Naive thymus-derived CD4-positive, alpha-beta T cell (primary cell): ENCODE measurements around the gene LRRC17. TPM values are rescaled to one million over a fixed set of nuclear protein-coding genes. Genes with fewer than 3 reads are reported as not detected.
"Not testable (repeated sequence)": the region's sequence is repeated elsewhere in the genome, so short reads cannot be mapped to it uniquely, and the experiment has no call there.

ENCODE experiments used
- ATAC-seq: fragments of 150-1000 bp; cut with Tn5 transposase; 2 replicates; pipeline ENCODE4 v1.10.0; 2021; ENCODE audit warnings: mild to moderate bottlenecking, moderate library complexity
- CTCF ChIA-PET: fragments of 350-600 bp; sonication (Branson Sonifier 250); formaldehyde crosslinking; loops from one replicate; lab custom pipeline; 2021; ENCODE audit warnings: antibody characterized with exemption; lab: Charles Lee
- POLR2A ChIA-PET: fragments of 350-600 bp; sonication (Branson Sonifier 250); formaldehyde crosslinking; loops from one replicate; lab custom pipeline; 2021; ENCODE audit warnings: antibody characterized with exemption, inconsistent platforms; lab: Charles Lee
- DNase-seq, 9 donors: peaks; one replicate each; pipeline versions ENCODE4 v3.0.0 to v3.0.0-alpha.2; 2020 to 2022; ENCODE audit warnings: mixed read lengths in 1 of 9
- H3K27ac ChIP-seq: one replicate; pipeline ENCODE4 v1.7.0; 2013; ENCODE audit warnings: mild to moderate bottlenecking, low read depth, low read length, moderate library complexity
- H3K27me3 ChIP-seq, 2 donors: one replicate each; pipeline ENCODE4 v1.7.0; 2013; ENCODE audit warnings: low read length in 2 of 2, mild to moderate bottlenecking in 2 of 2, moderate library complexity in 2 of 2; ENCODE audit not compliant: control insufficient read depth in 2 of 2, insufficient read depth in 2 of 2
- H3K36me3 ChIP-seq, 3 experiments: 1 replicate in 2 of 3; 2 replicates in 1 of 3; pipeline ENCODE4 v1.7.0; 2013; ENCODE audit warnings: low read length in 3 of 3, mild to moderate bottlenecking in 3 of 3, moderate library complexity in 1 of 3; ENCODE audit not compliant: insufficient read depth in 3 of 3, control insufficient read depth in 2 of 3
- H3K4me1 ChIP-seq, 2 donors: one replicate each; pipeline ENCODE4 v1.7.0; 2013; ENCODE audit warnings: low read length in 2 of 2, mild to moderate bottlenecking in 2 of 2, moderate library complexity in 1 of 2; ENCODE audit not compliant: control insufficient read depth in 2 of 2, insufficient read depth in 2 of 2
- H3K4me3 ChIP-seq: 2 replicates; pipeline ENCODE4 v1.7.0; 2013; ENCODE audit warnings: mild to moderate bottlenecking, low read length
- H3K9me3 ChIP-seq, 3 experiments: 1 replicate in 2 of 3; 2 replicates in 1 of 3; pipeline ENCODE4 v1.7.0; 2013; ENCODE audit warnings: low read length in 3 of 3; ENCODE audit not compliant: control insufficient read depth in 2 of 3
- H3K27ac Mint-ChIP-seq, 9 donors: one replicate each; pipeline ENCODE4 v1.8.0; 2020 to 2022; ENCODE audit warnings: mixed read lengths in 9 of 9, mild to moderate bottlenecking in 8 of 9, moderate library complexity in 5 of 9, inconsistent platforms in 2 of 9
- H3K27me3 Mint-ChIP-seq, 5 donors: one replicate each; pipeline ENCODE4 v1.8.0; 2021 to 2022; ENCODE audit warnings: mixed read lengths in 5 of 5, mild to moderate bottlenecking in 1 of 5
- H3K36me3 Mint-ChIP-seq, 5 donors: one replicate each; pipeline ENCODE4 v1.8.0; 2020 to 2022; ENCODE audit warnings: mixed read lengths in 5 of 5, mild to moderate bottlenecking in 3 of 5, inconsistent platforms in 1 of 5
- H3K4me1 Mint-ChIP-seq, 7 donors: one replicate each; pipeline ENCODE4 v1.8.0; 2020 to 2022; ENCODE audit warnings: mixed read lengths in 7 of 7, mild to moderate bottlenecking in 3 of 7, inconsistent platforms in 1 of 7
- H3K4me3 Mint-ChIP-seq, 10 donors: one replicate each; pipeline ENCODE4 v1.8.0; 2020 to 2022; ENCODE audit warnings: mild to moderate bottlenecking in 10 of 10, mixed read lengths in 10 of 10, moderate library complexity in 6 of 10, inconsistent platforms in 2 of 10
- H3K9me3 Mint-ChIP-seq, 11 donors: one replicate each; pipeline ENCODE4 v1.8.0; 2020 to 2022; ENCODE audit warnings: mixed read lengths in 11 of 11, mild to moderate bottlenecking in 4 of 11, inconsistent platforms in 1 of 11, moderate library complexity in 1 of 11
- intact Hi-C, 2 donors: fragments of 100-400 bp; cut with micrococcal nuclease; formaldehyde crosslinking; loops; one replicate each; pipeline ENCODE4 v1.15.1; 2023
- polyA plus RNA-seq, 2 donors: library from polyadenylated mRNA; unstranded; fragments of 300-500 nt; fragmentation: Illumina TruSeq; gene quantifications; one replicate each; pipeline ENCODE4 v1.2.3, GENCODE V29; 2021
- total RNA-seq, 6 experiments: library from RNA in 5 of 6; stranded (reverse) in 5 of 6; gene quantifications; 1 replicate in 5 of 6; 2 replicates in 1 of 6; pipeline ENCODE4 v1.2.3 and lab custom pipeline; 2021 to 2026

Gene LRRC17
- total and polyA plus RNA-seq, 7 experiments from 2014 or later, result 0.20 to 1.1 (median 0.32) TPM; not detected in 1

- CTCF ChIA-PET, result no interaction called here
- POLR2A ChIA-PET, result no interaction called here
- no peak overlapping the region for H3K4me3 Mint-ChIP-seq
- peaks cover 0 to 6% (median 0%) of the 10 kb centered on the region in 5 donors for H3K36me3 Mint-ChIP-seq
- Histone ChIP-seq H3K9me3 (no peaks in the 10 kb centered on the region), H3K27ac (no peak overlapping the region), H3K36me3 (no peaks in the 10 kb centered on the region), H3K4me1 (no peaks in the 10 kb centered on the region), H3K27me3 (no peaks in the 10 kb centered on the region), H3K4me3 (no peak overlapping the region)
- peaks cover 0 to 5% (median 0%) of the 10 kb centered on the region in 5 donors for H3K27me3 Mint-ChIP-seq
- no peak for ATAC-seq
- no peak overlapping the region for H3K27ac Mint-ChIP-seq
- H3K4me1 Mint-ChIP-seq, result no peaks in the 10 kb centered on the region
- H3K9me3 Mint-ChIP-seq, result peaks cover 0 to 3% (median 0%) of the 10 kb centered on the region in 11 donors
- DNase-seq, result no peak
- intact Hi-C loops, result no loop called here
Measured at GRCh38 chr7:102974366-102975236, 61.8 kb downstream of the LRRC17 start.

- ATAC-seq (no peak), DNase-seq (no peak)
- no peaks in the 10 kb centered on the region for H3K4me1 ChIP-seq
- H3K4me1 Mint-ChIP-seq, result no peaks in the 10 kb centered on the region
- intact Hi-C loops, result no loop called here
- ChIA-PET POLR2A (no interaction called here), CTCF (no interaction called here)
- H3K9me3 ChIP-seq, result no peaks in the 10 kb centered on the region
- H3K27ac ChIP-seq, result no peak overlapping the region
- peaks cover 0 to 6% (median 0%) of the 10 kb centered on the region in 5 donors for H3K36me3 Mint-ChIP-seq
- no peaks in the 10 kb centered on the region for H3K36me3 ChIP-seq
- H3K27ac Mint-ChIP-seq, result no peak overlapping the region
- H3K9me3 Mint-ChIP-seq, result peaks cover 0 to 3% (median 0%) of the 10 kb centered on the region in 11 donors
- no peak overlapping the region for H3K4me3 Mint-ChIP-seq
- no peaks in the 10 kb centered on the region for H3K27me3 ChIP-seq
- peaks cover 0 to 5% (median 0%) of the 10 kb centered on the region in 5 donors for H3K27me3 Mint-ChIP-seq
- no peak overlapping the region for H3K4me3 ChIP-seq
Measured at GRCh38 chr7:102975854-102976253, 63.1 kb downstream of the LRRC17 start.

DNA sequence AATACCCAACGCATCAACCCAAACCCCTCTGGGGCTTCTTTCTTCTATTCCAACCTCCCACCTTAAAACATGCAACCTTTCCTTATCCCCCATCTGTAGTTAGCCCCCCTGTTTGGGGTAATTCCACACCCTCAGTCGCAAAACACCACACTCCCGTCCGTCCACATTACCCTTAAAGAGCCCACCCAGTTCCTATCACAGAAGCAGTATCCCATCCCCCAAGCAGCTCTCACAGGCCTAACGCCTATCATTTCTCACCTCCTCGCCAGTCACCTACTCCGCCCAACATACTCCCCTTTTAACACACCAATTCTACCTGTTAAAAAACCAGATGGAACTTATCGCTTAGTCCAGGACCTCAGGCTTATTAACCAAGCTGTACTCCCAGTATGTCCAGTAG lies 63.7 kb downstream of the LRRC17 start:
- H3K4me1 Mint-ChIP-seq, result no peaks in the 10 kb centered on the region
- peaks cover 0 to 5% (median 0%) of the 10 kb centered on the region in 5 donors for H3K27me3 Mint-ChIP-seq
- Histone ChIP-seq H3K36me3 (no peaks in the 10 kb centered on the region), H3K27me3 (no peaks in the 10 kb centered on the region), H3K27ac (no peak overlapping the region), H3K9me3 (no peaks in the 10 kb centered on the region), H3K4me3 (no peak overlapping the region), H3K4me1 (no peaks in the 10 kb centered on the region)
- ChIA-PET POLR2A (no interaction called here), CTCF (interaction anchor here (0.6 kb wide), 1 partner anchor 68 kb away, joined by 3 read pairs; no protein-coding TSS in a partner anchor)
- no peak for DNase-seq
- no peak for ATAC-seq
- no peak overlapping the region for H3K4me3 Mint-ChIP-seq
- H3K36me3 Mint-ChIP-seq, result peaks cover 0 to 6% (median 0%) of the 10 kb centered on the region in 5 donors
- H3K27ac Mint-ChIP-seq, result no peak overlapping the region
- peaks cover 0 to 3% (median 0%) of the 10 kb centered on the region in 11 donors for H3K9me3 Mint-ChIP-seq
- intact Hi-C loops, result no loop called here

DNA sequence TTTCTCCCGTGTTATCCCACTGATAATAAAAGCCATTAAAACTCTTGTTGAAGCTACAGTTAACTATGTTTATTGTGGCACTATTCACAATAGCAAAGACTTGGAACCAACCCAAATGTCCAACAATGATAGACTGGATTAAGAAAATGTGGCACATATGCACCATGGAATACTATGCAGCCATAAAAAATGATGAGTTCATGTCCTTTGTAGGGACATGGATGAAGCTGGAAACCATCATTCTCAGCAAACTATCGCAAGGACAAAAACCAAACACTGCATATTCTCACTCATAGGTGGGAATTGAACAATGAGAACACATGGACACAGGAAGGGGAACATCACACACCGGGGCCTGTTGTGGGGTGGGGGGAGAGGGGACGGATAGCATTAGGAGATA lies 64.8 kb downstream of the LRRC17 start:
- H3K9me3 Mint-ChIP-seq, H3K4me1 Mint-ChIP-seq, ATAC-seq, H3K4me3 Mint-ChIP-seq, POLR2A ChIA-PET, H3K36me3 ChIP-seq, DNase-seq, H3K36me3 Mint-ChIP-seq, H3K27ac ChIP-seq, H3K27ac Mint-ChIP-seq, H3K27me3 ChIP-seq, H3K9me3 ChIP-seq, H3K4me3 ChIP-seq, intact Hi-C loops, CTCF ChIA-PET, H3K4me1 ChIP-seq, H3K27me3 Mint-ChIP-seq: not testable (repeated sequence)

- Histone ChIP-seq H3K27ac (no peak overlapping the region), H3K36me3 (no peaks in the 10 kb centered on the region), H3K4me3 (no peak overlapping the region), H3K9me3 (no peaks in the 10 kb centered on the region), H3K4me1 (no peaks in the 10 kb centered on the region), H3K27me3 (no peaks in the 10 kb centered on the region)
- no peak for DNase-seq
- Mint-ChIP-seq H3K9me3 (peaks cover 0 to 3% (median 0%) of the 10 kb centered on the region in 11 donors), H3K27me3 (peaks cover 0 to 5% (median 0%) of the 10 kb centered on the region in 5 donors), H3K4me3 (no peak overlapping the region), H3K36me3 (peaks cover 0 to 6% (median 0%) of the 10 kb centered on the region in 5 donors), H3K27ac (no peak overlapping the region), H3K4me1 (no peaks in the 10 kb centered on the region)
- no peak for ATAC-seq
- CTCF ChIA-PET, result no interaction called here
- POLR2A ChIA-PET, result no interaction called here
- intact Hi-C loops, result no loop called here
Measured at GRCh38 chr7:102978284-102978683, 65.5 kb downstream of the LRRC17 start.

- peaks cover 0 to 3% (median 0%) of the 10 kb centered on the region in 11 donors for H3K9me3 Mint-ChIP-seq
Measured at GRCh38 chr7:102979670-102980069, 66.9 kb downstream of the LRRC17 start.

More at GRCh38 chr7:102979670-102980069, 66.9 kb downstream of the LRRC17 start:
- CTCF ChIA-PET, result no interaction called here
- DNase-seq, result no peak
- Histone ChIP-seq H3K4me1 (no peaks in the 10 kb centered on the region), H3K27me3 (no peaks in the 10 kb centered on the region), H3K27ac (no peak overlapping the region), H3K4me3 (no peak overlapping the region), H3K36me3 (no peaks in the 10 kb centered on the region), H3K9me3 (no peaks in the 10 kb centered on the region)
- peaks cover 0 to 6% (median 0%) of the 10 kb centered on the region in 5 donors for H3K36me3 Mint-ChIP-seq
- POLR2A ChIA-PET, result no interaction called here
- no peak overlapping the region for H3K27ac Mint-ChIP-seq
- ATAC-seq, result no peak
- H3K27me3 Mint-ChIP-seq, result peaks cover 0 to 9% (median 0%) of the 10 kb centered on the region in 5 donors
- H3K4me1 Mint-ChIP-seq, result no peaks in the 10 kb centered on the region
- no peak overlapping the region for H3K4me3 Mint-ChIP-seq
- intact Hi-C loops, result no loop called here
